Naive thymus-derived CD4-positive, alpha-beta T cell (primary cell): ENCODE data around the gene TMEM120B. TPM values are rescaled to one million over a fixed set of nuclear protein-coding genes. Genes with fewer than 3 reads are reported as not detected.
"Not testable (repeated sequence)": the region's sequence is repeated elsewhere in the genome, so short reads cannot be mapped to it uniquely, and the experiment has no call there.

Source experiments
- ATAC-seq: fragments of 150-1000 bp; cut with Tn5 transposase; 2 replicates; pipeline ENCODE4 v1.10.0; 2021; ENCODE audit warnings: mild to moderate bottlenecking, moderate library complexity
- CTCF ChIA-PET: fragments of 350-600 bp; sonication (Branson Sonifier 250); formaldehyde crosslinking; loops from one replicate; lab custom pipeline; 2021; ENCODE audit warnings: antibody characterized with exemption; lab: Charles Lee
- POLR2A ChIA-PET: fragments of 350-600 bp; sonication (Branson Sonifier 250); formaldehyde crosslinking; loops from one replicate; lab custom pipeline; 2021; ENCODE audit warnings: antibody characterized with exemption, inconsistent platforms; lab: Charles Lee
- DNase-seq, 9 donors: peaks; one replicate each; pipeline versions ENCODE4 v3.0.0 to v3.0.0-alpha.2; 2020 to 2022; ENCODE audit warnings: mixed read lengths in 1 of 9
- H3K27ac ChIP-seq: one replicate; pipeline ENCODE4 v1.7.0; 2013; ENCODE audit warnings: mild to moderate bottlenecking, low read depth, low read length, moderate library complexity
- H3K27me3 ChIP-seq, 2 donors: one replicate each; pipeline ENCODE4 v1.7.0; 2013; ENCODE audit warnings: low read length in 2 of 2, mild to moderate bottlenecking in 2 of 2, moderate library complexity in 2 of 2; ENCODE audit not compliant: control insufficient read depth in 2 of 2, insufficient read depth in 2 of 2
- H3K36me3 ChIP-seq, 3 experiments: 1 replicate in 2 of 3; 2 replicates in 1 of 3; pipeline ENCODE4 v1.7.0; 2013; ENCODE audit warnings: low read length in 3 of 3, mild to moderate bottlenecking in 3 of 3, moderate library complexity in 1 of 3; ENCODE audit not compliant: insufficient read depth in 3 of 3, control insufficient read depth in 2 of 3
- H3K4me1 ChIP-seq, 2 donors: one replicate each; pipeline ENCODE4 v1.7.0; 2013; ENCODE audit warnings: low read length in 2 of 2, mild to moderate bottlenecking in 2 of 2, moderate library complexity in 1 of 2; ENCODE audit not compliant: control insufficient read depth in 2 of 2, insufficient read depth in 2 of 2
- H3K4me3 ChIP-seq: 2 replicates; pipeline ENCODE4 v1.7.0; 2013; ENCODE audit warnings: mild to moderate bottlenecking, low read length
- H3K9me3 ChIP-seq, 3 experiments: 1 replicate in 2 of 3; 2 replicates in 1 of 3; pipeline ENCODE4 v1.7.0; 2013; ENCODE audit warnings: low read length in 3 of 3; ENCODE audit not compliant: control insufficient read depth in 2 of 3
- H3K27ac Mint-ChIP-seq, 9 donors: one replicate each; pipeline ENCODE4 v1.8.0; 2020 to 2022; ENCODE audit warnings: mixed read lengths in 9 of 9, mild to moderate bottlenecking in 8 of 9, moderate library complexity in 5 of 9, inconsistent platforms in 2 of 9
- H3K27me3 Mint-ChIP-seq, 5 donors: one replicate each; pipeline ENCODE4 v1.8.0; 2021 to 2022; ENCODE audit warnings: mixed read lengths in 5 of 5, mild to moderate bottlenecking in 1 of 5
- H3K36me3 Mint-ChIP-seq, 5 donors: one replicate each; pipeline ENCODE4 v1.8.0; 2020 to 2022; ENCODE audit warnings: mixed read lengths in 5 of 5, mild to moderate bottlenecking in 3 of 5, inconsistent platforms in 1 of 5
- H3K4me1 Mint-ChIP-seq, 7 donors: one replicate each; pipeline ENCODE4 v1.8.0; 2020 to 2022; ENCODE audit warnings: mixed read lengths in 7 of 7, mild to moderate bottlenecking in 3 of 7, inconsistent platforms in 1 of 7
- H3K4me3 Mint-ChIP-seq, 10 donors: one replicate each; pipeline ENCODE4 v1.8.0; 2020 to 2022; ENCODE audit warnings: mild to moderate bottlenecking in 10 of 10, mixed read lengths in 10 of 10, moderate library complexity in 6 of 10, inconsistent platforms in 2 of 10
- H3K9me3 Mint-ChIP-seq, 11 donors: one replicate each; pipeline ENCODE4 v1.8.0; 2020 to 2022; ENCODE audit warnings: mixed read lengths in 11 of 11, mild to moderate bottlenecking in 4 of 11, inconsistent platforms in 1 of 11, moderate library complexity in 1 of 11
- intact Hi-C, 2 donors: fragments of 100-400 bp; cut with micrococcal nuclease; formaldehyde crosslinking; loops; one replicate each; pipeline ENCODE4 v1.15.1; 2023
- polyA plus RNA-seq, 2 donors: library from polyadenylated mRNA; unstranded; fragments of 300-500 nt; fragmentation: Illumina TruSeq; gene quantifications; one replicate each; pipeline ENCODE4 v1.2.3, GENCODE V29; 2021
- total RNA-seq, 6 experiments: library from RNA in 5 of 6; stranded (reverse) in 5 of 6; gene quantifications; 1 replicate in 5 of 6; 2 replicates in 1 of 6; pipeline ENCODE4 v1.2.3 and lab custom pipeline; 2021 to 2026

TMEM120B gene
- 10 to 100 TPM in 2 of 5 experiments, 1 to 10 TPM in 3; 7.3 to 14.3 (median 9.2) TPM for total RNA-seq
- polyA plus RNA-seq: 1 to 10 TPM; 1.3 to 2.0 TPM
- 22.1 reads per million, percentile 52 among the genes with 10 or more reads in this experiment for total RNA-seq (lab: John Stamatoyannopoulos, UW)

DNA sequence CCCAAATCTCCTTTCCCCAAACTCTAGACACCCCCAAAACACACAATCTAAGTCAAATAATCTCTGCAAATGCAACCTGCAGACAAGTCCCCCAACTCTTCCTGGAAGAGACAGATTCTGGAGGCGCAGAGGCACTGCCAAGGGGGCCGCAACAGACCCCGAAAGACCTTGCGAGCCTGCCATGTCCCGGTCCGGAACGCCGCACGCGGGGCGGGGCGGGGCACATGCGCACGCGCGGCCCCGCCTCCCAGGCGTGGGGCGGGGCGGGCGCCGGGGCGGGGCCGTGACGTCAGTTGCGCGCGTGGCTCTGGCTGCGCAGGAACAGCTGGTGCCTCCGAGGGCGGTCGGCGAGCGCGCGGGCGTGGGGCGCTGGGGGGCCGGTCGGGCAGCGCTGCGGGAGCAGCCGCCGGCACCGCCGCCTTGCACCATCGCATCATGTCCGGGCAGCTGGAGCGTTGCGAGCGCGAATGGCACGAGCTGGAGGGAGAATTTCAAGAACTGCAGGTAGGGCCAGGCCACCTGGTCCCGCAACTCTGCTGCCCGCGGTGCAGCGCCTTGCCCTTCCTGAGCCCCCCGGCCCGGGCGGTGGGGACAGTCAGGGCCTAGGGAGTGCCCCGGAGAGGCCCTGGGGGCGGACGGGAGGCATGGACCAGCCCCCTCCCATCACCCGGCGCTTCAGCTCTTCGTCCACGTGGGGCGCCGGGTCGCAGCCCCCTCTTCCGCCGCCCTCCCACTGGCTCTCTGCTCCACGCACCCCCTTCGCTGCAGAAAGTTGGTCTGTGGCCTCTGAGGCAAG, at the start of gene TMEM120B:
TMEM120B (plus strand) TSS at position 292 of the 796 bp plus-strand sequence; CDS start at position 436, 144 bp downstream.
- Histone ChIP-seq H3K36me3 (peaks cover 0 to 4% (median 0%) of the 10 kb centered on the region in 3 experiments), H3K4me3 (peak within 1 kb of the TSS; percentile 99), H3K27ac (peak within 1 kb of the TSS; percentile 82), H3K4me1 (peaks cover 11 to 12% of the 10 kb centered on the region in 2 donors), H3K27me3 (no peaks in the 10 kb centered on the region), H3K9me3 (no peaks in the 10 kb centered on the region)
- ATAC-seq: peak; percentile 97
- POLR2A ChIA-PET: interaction anchor here (0.6 to 4.2 kb wide), 22 partner anchors 8 to 1216 kb away, joined by 3 to 48 read pairs (median 4); partner anchors contain the start of genes CFAP251, ORAI1, RHOF and SETD1B
- Mint-ChIP-seq H3K36me3 (peaks cover 0 to 4% (median 0%) of the 10 kb centered on the region in 5 donors), H3K27ac (peak within 1 kb of the TSS; percentile 86 to 96 (median 92)), H3K4me1 (peaks cover 7 to 37% (median 26%) of the 10 kb centered on the region in 7 donors), H3K9me3 (peaks cover 0 to 2% (median 0%) of the 10 kb centered on the region in 11 donors), H3K4me3 (peak within 1 kb of the TSS; percentile 84 to 97 (median 94)), H3K27me3 (no peaks in the 10 kb centered on the region)
- intact Hi-C loops: loop anchor here (1.0 to 10.0 kb wide), 11 partner anchors 16 to 512 kb away; partner anchors contain the start of genes PSMD9 (in 2 of the 2), CAMKK2 (in 1 of the 2), CFAP251 (in 1 of the 2) and DIABLO (in 1 of the 2)
- peak; percentile 75 to 91 (median 86) for DNase-seq
- CTCF ChIA-PET: interaction anchor here (0.9 to 2.7 kb wide), 6 partner anchors 11 to 176 kb away, joined by 3 to 10 read pairs (median 4); partner anchors contain the start of genes PSMD9 and RHOF

DNA sequence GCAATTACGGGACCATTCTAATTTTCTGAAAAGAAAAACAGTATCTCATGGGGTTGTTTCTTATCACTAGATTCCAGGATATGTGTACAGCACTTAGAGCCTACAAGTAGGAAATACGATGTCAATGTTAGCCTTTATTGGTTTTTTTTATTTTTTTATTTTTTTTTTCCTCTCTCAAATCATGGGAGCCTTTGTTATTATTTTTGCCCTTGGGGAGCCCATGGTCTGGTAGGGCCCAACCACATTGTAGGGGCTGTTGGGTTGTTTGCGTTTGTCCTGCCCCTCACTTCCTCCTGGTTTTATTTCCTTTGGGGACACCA, 49.0 kb upstream of the TMEM120B start:
- ChIA-PET POLR2A (interaction anchor here (1.2 kb wide), 1 partner anchor 36 kb away, joined by 3 read pairs; no protein-coding TSS in a partner anchor), CTCF (no interaction called here)
- DNase-seq: no peak
- H3K4me1 ChIP-seq: peaks cover 45 to 89% of the 10 kb centered on the region in 2 donors
- peak overlapping the region; percentile 71 to 100 (median 92) for H3K27ac Mint-ChIP-seq
- H3K4me3 Mint-ChIP-seq: peak overlapping the region in 7 of 10 donors; percentile 34 to 88 (median 66)
- peaks cover 51 to 96% (median 70%) of the 10 kb centered on the region in 7 donors for H3K4me1 Mint-ChIP-seq
- peaks cover 0 to 5% (median 0%) of the 10 kb centered on the region in 11 donors for H3K9me3 Mint-ChIP-seq
- H3K27me3 Mint-ChIP-seq: no peaks in the 10 kb centered on the region
- peak overlapping the region; percentile 48 for H3K27ac ChIP-seq
- peaks cover 0 to 26% (median 12%) of the 10 kb centered on the region in 5 donors for H3K36me3 Mint-ChIP-seq
- H3K27me3 ChIP-seq: no peaks in the 10 kb centered on the region
- H3K9me3 ChIP-seq: no peaks in the 10 kb centered on the region
- no peak overlapping the region for H3K4me3 ChIP-seq
- intact Hi-C loops: no loop called here
- no peak for ATAC-seq
- H3K36me3 ChIP-seq: no peaks in the 10 kb centered on the region

DNA sequence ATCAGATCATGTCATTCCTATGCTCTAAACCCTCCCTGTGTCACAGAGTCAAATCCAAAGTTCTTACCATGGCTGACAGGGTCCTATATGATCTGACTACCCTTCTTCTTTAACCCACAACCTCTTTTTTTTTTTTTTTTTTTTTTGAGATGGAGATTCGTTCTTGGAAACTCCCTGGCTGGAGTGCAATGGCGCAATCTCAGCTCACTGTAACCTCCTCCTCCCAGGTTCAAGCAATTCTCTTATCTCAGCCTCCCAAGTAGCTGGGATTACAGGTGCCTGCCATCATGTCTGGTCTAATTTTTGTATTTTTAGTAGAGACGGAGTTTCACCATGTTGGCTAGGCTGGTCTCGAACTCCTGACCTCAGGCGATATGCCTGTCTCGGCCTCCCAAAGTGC, 45.7 kb upstream of the TMEM120B start:
- H3K27me3 Mint-ChIP-seq, intact Hi-C loops, H3K36me3 ChIP-seq, DNase-seq, H3K9me3 ChIP-seq, H3K9me3 Mint-ChIP-seq, H3K4me3 ChIP-seq, ATAC-seq, H3K27me3 ChIP-seq: not testable (repeated sequence)
- peak overlapping the region; percentile 79 to 96 (median 93) for H3K27ac Mint-ChIP-seq
- peaks cover 38 to 78% (median 59%) of the 10 kb centered on the region in 7 donors for H3K4me1 Mint-ChIP-seq
- peaks cover 13 to 66% of the 10 kb centered on the region in 2 donors for H3K4me1 ChIP-seq
- ChIA-PET POLR2A (interaction anchor here (0.5 to 8.3 kb wide), 8 partner anchors 12 to 1449 kb away, joined by 3 to 203 read pairs (median 6); partner anchors contain the start of genes KDM2B and ORAI1), CTCF (interaction anchor here (0.6 to 7.6 kb wide), 7 partner anchors 21 to 1082 kb away, joined by 3 to 150 read pairs (median 6); partner anchors contain the start of gene ORAI1)
- H3K36me3 Mint-ChIP-seq: peaks cover 0 to 19% (median 12%) of the 10 kb centered on the region in 5 donors
- H3K27ac ChIP-seq: peak overlapping the region; percentile 25
- H3K4me3 Mint-ChIP-seq: peak overlapping the region in 8 of 10 donors; percentile 38 to 88 (median 70)

GRCh38 chr12:121668750-121669520, 43.6 kb upstream of the TMEM120B start:
- H3K4me1 Mint-ChIP-seq: peaks cover 44 to 71% (median 57%) of the 10 kb centered on the region in 7 donors
- intact Hi-C loops: loop anchor here (1.0 kb wide), 4 partner anchors 42 to 169 kb away; no protein-coding TSS in a partner anchor
- Histone ChIP-seq H3K27ac (peak overlapping the region; percentile 36), H3K4me3 (no peak overlapping the region), H3K4me1 (peaks cover 16 to 53% of the 10 kb centered on the region in 2 donors), H3K9me3 (no peaks in the 10 kb centered on the region), H3K27me3 (no peaks in the 10 kb centered on the region), H3K36me3 (no peaks in the 10 kb centered on the region)
- H3K27me3 Mint-ChIP-seq: no peaks in the 10 kb centered on the region
- ChIA-PET POLR2A (interaction anchor here (0.6 to 8.3 kb wide), 16 partner anchors 10 to 268 kb away, joined by 3 to 203 read pairs (median 5); partner anchors contain the start of genes KDM2B and ORAI1), CTCF (interaction anchor here (0.6 to 7.6 kb wide), 29 partner anchors 8 to 1020 kb away, joined by 3 to 150 read pairs (median 4); partner anchors contain the start of gene ORAI1)
- H3K4me3 Mint-ChIP-seq: peak overlapping the region in 9 of 10 donors; percentile 34 to 62 (median 54)
- DNase-seq (peak in 7 of 9 donors; percentile 32 to 66 (median 56)), ATAC-seq (no peak)
- H3K9me3 Mint-ChIP-seq: peaks cover 0 to 4% (median 0%) of the 10 kb centered on the region in 11 donors
- H3K36me3 Mint-ChIP-seq: peaks cover 0 to 15% (median 12%) of the 10 kb centered on the region in 5 donors
- peak overlapping the region; percentile 49 to 93 (median 75) for H3K27ac Mint-ChIP-seq

DNA sequence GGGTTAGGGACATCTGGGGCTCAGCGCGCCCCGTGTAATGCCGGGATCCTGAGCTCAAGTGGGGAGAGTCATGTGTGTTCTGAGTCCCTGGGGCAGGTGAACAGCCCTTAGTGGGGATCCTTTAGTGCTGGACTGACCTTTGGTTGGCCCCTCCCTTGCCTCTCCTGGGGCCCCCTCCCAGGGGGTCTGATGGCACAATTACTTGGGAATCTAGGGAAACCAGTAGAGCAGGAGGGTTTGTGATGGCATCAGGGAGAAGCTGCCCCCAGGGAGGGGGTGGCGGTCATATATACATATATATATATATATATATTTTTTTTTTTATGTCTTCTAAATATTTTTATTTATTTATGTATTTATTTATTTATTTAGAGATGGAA, 43.0 kb upstream of the TMEM120B start, which contains the start of gene MORN3:
MORN3 (minus strand) TSS at position 134 of the 380 bp plus-strand sequence. CDS start 171 bp downstream, outside the sequence.
- Mint-ChIP-seq H3K27ac (peak within 1 kb of the TSS; percentile 62 to 100 (median 83)), H3K9me3 (peaks cover 0 to 4% (median 0%) of the 10 kb centered on the region in 11 donors), H3K36me3 (peaks cover 0 to 9% (median 8%) of the 10 kb centered on the region in 5 donors), H3K4me3 (peak within 1 kb of the TSS in 9 of 10 donors; percentile 34 to 62 (median 54)), H3K27me3 (no peaks in the 10 kb centered on the region), H3K4me1 (peaks cover 38 to 65% (median 52%) of the 10 kb centered on the region in 7 donors)
- Histone ChIP-seq H3K4me3 (no peak within 1 kb of the TSS), H3K36me3 (no peaks in the 10 kb centered on the region), H3K4me1 (peaks cover 13 to 47% of the 10 kb centered on the region in 2 donors), H3K27ac (peak within 1 kb of the TSS; percentile 36), H3K27me3 (no peaks in the 10 kb centered on the region), H3K9me3 (no peaks in the 10 kb centered on the region)
- ChIA-PET POLR2A (interaction anchor here (0.5 to 8.3 kb wide), 10 partner anchors 10 to 133 kb away, joined by 3 to 203 read pairs (median 8); partner anchors contain the start of genes KDM2B and ORAI1), CTCF (interaction anchor here (0.8 to 7.6 kb wide), 14 partner anchors 8 to 193 kb away, joined by 3 to 150 read pairs (median 6); partner anchors contain the start of gene ORAI1)
- ATAC-seq: no peak
- no peak for DNase-seq
- intact Hi-C loops: no loop called here
